Activated naive CD4-positive, alpha-beta T cell treated with anti-CD3 and anti-CD28 coated beads for 36 hours (primary cell): Measurements from ENCODE around the gene GRB10. TPM values are rescaled to one million over a fixed set of nuclear protein-coding genes. Genes with fewer than 3 reads are reported as not detected.

Experiments used
- CTCF ChIA-PET: fragments of 350-600 bp; sonication (Branson Sonifier 250); formaldehyde crosslinking; loops from one replicate; lab custom pipeline; 2021; ENCODE audit warnings: antibody characterized with exemption; lab: Charles Lee
- DNase-seq: peaks from one replicate; pipeline ENCODE4 v3.0.0-alpha.2; 2020
- H3K27ac Mint-ChIP-seq: one replicate; pipeline ENCODE4 v1.8.0; 2021; ENCODE audit warnings: mild to moderate bottlenecking, mixed read lengths
- H3K27me3 Mint-ChIP-seq: one replicate; pipeline ENCODE4 v1.8.0; 2021; ENCODE audit warnings: low read depth, mixed read lengths
- H3K36me3 Mint-ChIP-seq: one replicate; pipeline ENCODE4 v1.8.0; 2021; ENCODE audit warnings: low read depth, mixed read lengths
- H3K4me1 Mint-ChIP-seq: one replicate; pipeline ENCODE4 v1.8.0; 2021; ENCODE audit warnings: low read depth, mixed read lengths
- H3K4me3 Mint-ChIP-seq: one replicate; pipeline ENCODE4 v1.8.0; 2021; ENCODE audit warnings: mild to moderate bottlenecking, moderate library complexity, mixed read lengths
- H3K9me3 Mint-ChIP-seq: one replicate; pipeline ENCODE4 v1.8.0; 2021; ENCODE audit warnings: mixed read lengths
- intact Hi-C: fragments of 100-400 bp; cut with micrococcal nuclease; formaldehyde crosslinking; loops from one replicate; pipeline ENCODE4 v1.15.1; 2023
- total RNA-seq, 2 experiments: library from RNA; stranded (reverse); gene quantifications; one replicate each; pipeline ENCODE4 v1.2.3, GENCODE V29; 2021

The GRB10 gene
- total RNA-seq, 2 experiments from 2014 or later: 24.3 to 30.4 TPM

GRCh38 chr7:50771120-50772002, 11.3 kb downstream of the GRB10 start:
- CTCF ChIA-PET: no interaction called here
- intact Hi-C loops: no loop called here
- Mint-ChIP-seq H3K36me3 (no peaks in the 10 kb centered on the region), H3K27me3 (no peaks in the 10 kb centered on the region), H3K4me1 (no peaks in the 10 kb centered on the region), H3K27ac (no peak overlapping the region), H3K9me3 (no peaks in the 10 kb centered on the region), H3K4me3 (no peak overlapping the region)
- DNase-seq: no peak

GRCh38 chr7:50768485-50769474, 13.9 kb downstream of the GRB10 start:
- CTCF ChIA-PET: interaction anchor here (0.7 kb wide), 1 partner anchor 16 kb away, joined by 3 read pairs; no protein-coding TSS in a partner anchor
- no peak overlapping the region for H3K27ac Mint-ChIP-seq
- DNase-seq: no peak
- H3K9me3 Mint-ChIP-seq: peaks cover 4% of the 10 kb centered on the region
- H3K36me3 Mint-ChIP-seq: peaks cover 3% of the 10 kb centered on the region
- intact Hi-C loops: no loop called here
- no peak overlapping the region for H3K4me3 Mint-ChIP-seq
- H3K27me3 Mint-ChIP-seq: no peaks in the 10 kb centered on the region
- H3K4me1 Mint-ChIP-seq: no peaks in the 10 kb centered on the region

- Mint-ChIP-seq H3K4me1 (peaks cover 5% of the 10 kb centered on the region), H3K4me3 (no peak overlapping the region), H3K9me3 (peaks cover 7% of the 10 kb centered on the region), H3K36me3 (peaks cover 3% of the 10 kb centered on the region), H3K27me3 (no peaks in the 10 kb centered on the region), H3K27ac (no peak overlapping the region)
- no peak for DNase-seq
- CTCF ChIA-PET: no interaction called here
- intact Hi-C loops: no loop called here
Observed at GRCh38 chr7:50766849-50767207, 15.9 kb downstream of the GRB10 start.

GRCh38 chr7:50766106-50766848, 16.4 kb downstream of the GRB10 start:
- peaks cover 3% of the 10 kb centered on the region for H3K36me3 Mint-ChIP-seq
- peaks cover 11% of the 10 kb centered on the region for H3K4me1 Mint-ChIP-seq
- H3K27me3 Mint-ChIP-seq: no peaks in the 10 kb centered on the region
- no peak overlapping the region for H3K4me3 Mint-ChIP-seq
- intact Hi-C loops: no loop called here
- CTCF ChIA-PET: no interaction called here
- peaks cover 7% of the 10 kb centered on the region for H3K9me3 Mint-ChIP-seq
- no peak for DNase-seq
- no peak overlapping the region for H3K27ac Mint-ChIP-seq

- peaks cover 17% of the 10 kb centered on the region for H3K4me1 Mint-ChIP-seq
- H3K36me3 Mint-ChIP-seq: peaks cover 3% of the 10 kb centered on the region
- H3K9me3 Mint-ChIP-seq: peaks cover 7% of the 10 kb centered on the region
- DNase-seq: no peak
- no peak overlapping the region for H3K4me3 Mint-ChIP-seq
- intact Hi-C loops: no loop called here
- no peaks in the 10 kb centered on the region for H3K27me3 Mint-ChIP-seq
- no peak overlapping the region for H3K27ac Mint-ChIP-seq
- CTCF ChIA-PET: interaction anchor here (0.6 kb wide), 2 partner anchors 379 to 863 kb away, joined by 3 to 7 read pairs; no protein-coding TSS in a partner anchor
Observed at GRCh38 chr7:50762337-50762736, 20.4 kb downstream of the GRB10 start.

- intact Hi-C loops: no loop called here
- H3K4me1 Mint-ChIP-seq: peaks cover 17% of the 10 kb centered on the region
- peaks cover 3% of the 10 kb centered on the region for H3K36me3 Mint-ChIP-seq
- CTCF ChIA-PET: interaction anchor here (0.6 kb wide), 1 partner anchor 862 kb away, joined by 3 read pairs; no protein-coding TSS in a partner anchor
- peaks cover 7% of the 10 kb centered on the region for H3K9me3 Mint-ChIP-seq
- H3K4me3 Mint-ChIP-seq: peak overlapping the region; percentile 17
- DNase-seq: no peak
- no peak overlapping the region for H3K27ac Mint-ChIP-seq
- H3K27me3 Mint-ChIP-seq: no peaks in the 10 kb centered on the region
Observed at GRCh38 chr7:50761713-50762112, 21.0 kb downstream of the GRB10 start.

- CTCF ChIA-PET: interaction anchor here (0.7 to 1.1 kb wide), 2 partner anchors 23 to 361 kb away, joined by 5 read pairs; no protein-coding TSS in a partner anchor
- DNase-seq: no peak
- Mint-ChIP-seq H3K4me3 (no peak overlapping the region), H3K9me3 (peaks cover 3% of the 10 kb centered on the region), H3K4me1 (peaks cover 25% of the 10 kb centered on the region), H3K27me3 (no peaks in the 10 kb centered on the region), H3K36me3 (peaks cover 1% of the 10 kb centered on the region), H3K27ac (no peak overlapping the region)
- intact Hi-C loops: no loop called here
Observed at GRCh38 chr7:50757703-50758390, 24.8 kb downstream of the GRB10 start.

- intact Hi-C loops: no loop called here
- H3K4me3 Mint-ChIP-seq: no peak overlapping the region
- H3K27ac Mint-ChIP-seq: no peak overlapping the region
- H3K27me3 Mint-ChIP-seq: no peaks in the 10 kb centered on the region
- DNase-seq: no peak
- CTCF ChIA-PET: no interaction called here
- no peaks in the 10 kb centered on the region for H3K9me3 Mint-ChIP-seq
- H3K4me1 Mint-ChIP-seq: peaks cover 13% of the 10 kb centered on the region
- H3K36me3 Mint-ChIP-seq: peaks cover 1% of the 10 kb centered on the region
Observed at GRCh38 chr7:50756180-50756579, 26.5 kb downstream of the GRB10 start.

GRCh38 chr7:50754684-50755083, 28.0 kb downstream of the GRB10 start:
- Mint-ChIP-seq H3K27ac (no peak overlapping the region), H3K36me3 (peaks cover 1% of the 10 kb centered on the region), H3K4me1 (peaks cover 8% of the 10 kb centered on the region), H3K4me3 (no peak overlapping the region), H3K9me3 (no peaks in the 10 kb centered on the region), H3K27me3 (no peaks in the 10 kb centered on the region)
- DNase-seq: no peak
- intact Hi-C loops: no loop called here
- CTCF ChIA-PET: no interaction called here

- Mint-ChIP-seq H3K36me3 (peaks cover 4% of the 10 kb centered on the region), H3K27me3 (no peaks in the 10 kb centered on the region), H3K4me1 (peaks cover 8% of the 10 kb centered on the region), H3K4me3 (no peak overlapping the region), H3K9me3 (no peaks in the 10 kb centered on the region), H3K27ac (no peak overlapping the region)
- DNase-seq: no peak
- intact Hi-C loops: no loop called here
- CTCF ChIA-PET: no interaction called here
Observed at GRCh38 chr7:50754241-50754640, 28.5 kb downstream of the GRB10 start.

- CTCF ChIA-PET: no interaction called here
- no peak for DNase-seq
- Mint-ChIP-seq H3K9me3 (no peaks in the 10 kb centered on the region), H3K27me3 (no peaks in the 10 kb centered on the region), H3K4me3 (no peak overlapping the region), H3K27ac (no peak overlapping the region), H3K4me1 (peaks cover 8% of the 10 kb centered on the region), H3K36me3 (peaks cover 4% of the 10 kb centered on the region)
- intact Hi-C loops: no loop called here
Observed at GRCh38 chr7:50752422-50752821, 30.3 kb downstream of the GRB10 start.
